ENCODE data around the gene NSF. TPM values are rescaled to one million over a fixed set of nuclear protein-coding genes. Genes with fewer than 3 reads are reported as not detected.

Gene NSF
- total and polyA plus RNA-seq, 3 donors from 2014 or later, result 31.5 to 42.9 (median 37.4) TPM

DNA sequence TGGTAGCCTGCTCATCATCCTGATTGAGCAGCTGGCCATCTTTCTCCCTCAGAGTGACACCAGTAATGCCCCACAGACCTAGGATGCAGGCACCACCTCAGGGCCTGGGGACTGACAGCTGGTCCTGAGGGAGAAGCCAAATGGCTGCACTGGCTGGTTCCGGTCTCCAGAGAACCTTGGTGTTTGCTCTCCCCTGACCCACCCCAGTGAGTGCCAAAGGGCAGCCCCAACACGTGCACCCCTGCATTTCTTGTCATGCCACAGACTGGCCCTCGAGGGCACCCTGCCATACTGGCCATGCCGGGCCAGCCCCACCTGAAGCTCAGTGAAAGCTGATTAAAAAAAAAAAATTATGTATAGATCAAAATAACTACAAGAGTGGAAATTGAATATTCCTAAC is 127.5 kb downstream of the NSF start:
- intact Hi-C loops (cut with DNase I; ENCODE audit: low total_unique reads), result no loop called here
- Histone ChIP-seq H3K27ac (no peak overlapping the region), H3K9me3 (no peaks in the 10 kb centered on the region), H3K4me1 (no peaks in the 10 kb centered on the region), H3K36me3 (ENCODE audit: low read depth, missing control alignments) (no peaks in the 10 kb centered on the region), H3K27me3 (no peaks in the 10 kb centered on the region), H3K4me3 (no peak overlapping the region)
- no peak for DNase-seq
- 94 to 100% methylated on average over 3 to 4 of the region's 4 CpGs for WGBS, 2 donors
- TF ChIP-seq POLR2A (IDR thresholded peaks at IDR 0.05), result no peak
- TF ChIP-seq, protein P1, sequence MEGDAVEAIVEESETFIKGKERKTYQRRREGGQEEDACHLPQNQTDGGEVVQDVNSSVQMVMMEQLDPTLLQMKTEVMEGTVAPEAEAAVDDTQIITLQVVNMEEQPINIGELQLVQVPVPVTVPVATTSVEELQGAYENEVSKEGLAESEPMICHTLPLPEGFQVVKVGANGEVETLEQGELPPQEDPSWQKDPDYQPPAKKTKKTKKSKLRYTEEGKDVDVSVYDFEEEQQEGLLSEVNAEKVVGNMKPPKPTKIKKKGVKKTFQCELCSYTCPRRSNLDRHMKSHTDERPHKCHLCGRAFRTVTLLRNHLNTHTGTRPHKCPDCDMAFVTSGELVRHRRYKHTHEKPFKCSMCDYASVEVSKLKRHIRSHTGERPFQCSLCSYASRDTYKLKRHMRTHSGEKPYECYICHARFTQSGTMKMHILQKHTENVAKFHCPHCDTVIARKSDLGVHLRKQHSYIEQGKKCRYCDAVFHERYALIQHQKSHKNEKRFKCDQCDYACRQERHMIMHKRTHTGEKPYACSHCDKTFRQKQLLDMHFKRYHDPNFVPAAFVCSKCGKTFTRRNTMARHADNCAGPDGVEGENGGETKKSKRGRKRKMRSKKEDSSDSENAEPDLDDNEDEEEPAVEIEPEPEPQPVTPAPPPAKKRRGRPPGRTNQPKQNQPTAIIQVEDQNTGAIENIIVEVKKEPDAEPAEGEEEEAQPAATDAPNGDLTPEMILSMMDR (IDR thresholded peaks at IDR 0.05), result no peak

DNA sequence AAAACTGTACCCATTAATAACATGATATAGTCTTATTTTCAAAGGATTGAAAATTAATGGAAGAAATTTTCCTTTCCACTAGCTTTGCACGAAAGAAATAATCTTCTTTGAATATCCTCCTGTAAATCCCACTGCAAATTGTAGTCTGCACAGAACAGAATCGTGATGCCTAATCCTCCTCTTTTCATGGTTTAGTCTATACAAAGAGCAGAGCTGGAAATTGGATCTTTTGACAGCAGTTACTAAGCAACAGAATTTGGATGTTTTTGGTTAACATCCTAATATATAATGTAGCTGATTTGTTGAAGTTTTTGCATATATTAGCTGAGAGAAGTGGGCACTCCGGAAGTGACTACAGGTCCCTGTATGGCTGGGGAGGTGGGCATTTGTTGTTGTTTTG is 129.4 kb downstream of the NSF start:
- Histone ChIP-seq H3K36me3 (ENCODE audit: low read depth, missing control alignments) (no peaks in the 10 kb centered on the region), H3K4me1 (no peaks in the 10 kb centered on the region), H3K9me3 (no peaks in the 10 kb centered on the region), H3K27ac (no peak overlapping the region), H3K27me3 (no peaks in the 10 kb centered on the region), H3K4me3 (no peak overlapping the region)
- DNase-seq, result no peak
- intact Hi-C loops (cut with DNase I; ENCODE audit: low total_unique reads), result no loop called here
- 60 to 67% methylated on average over 3 of the region's 3 CpGs for WGBS, 2 donors
- TF ChIP-seq, protein P1 (IDR thresholded peaks at IDR 0.05), result no peak
- TF ChIP-seq POLR2A (IDR thresholded peaks at IDR 0.05), result no peak

DNA sequence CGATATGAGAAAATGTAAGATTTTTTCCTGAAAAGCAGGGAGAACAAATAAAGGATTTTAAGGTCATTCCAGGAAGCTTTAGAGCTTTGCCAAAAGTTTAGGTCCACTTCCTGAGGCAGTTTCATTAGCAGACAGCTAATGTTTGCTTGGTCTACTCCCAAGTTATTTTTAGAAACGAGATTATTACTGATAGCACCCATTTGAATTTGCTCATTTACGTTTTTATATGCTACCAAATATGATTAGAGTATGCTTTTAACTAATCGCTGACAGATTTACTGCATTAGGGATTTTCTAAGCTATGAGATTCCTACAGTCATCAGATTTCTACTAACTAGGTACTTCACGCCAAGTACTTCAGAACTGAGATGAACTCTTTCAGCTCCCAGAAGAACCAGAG is 129.9 kb downstream of the NSF start:
- 36 to 51% methylated on average over 5 of the region's 5 CpGs for WGBS, 2 donors
- no peaks in the 10 kb centered on the region for H3K27me3 ChIP-seq
- H3K4me1 ChIP-seq, result no peaks in the 10 kb centered on the region
- H3K36me3 ChIP-seq (ENCODE audit: low read depth, missing control alignments), result no peaks in the 10 kb centered on the region
- DNase-seq, result no peak
- no peak for TF ChIP-seq POLR2A (IDR thresholded peaks at IDR 0.05)
- TF ChIP-seq, protein P1 (IDR thresholded peaks at IDR 0.05), result no peak
- no peak overlapping the region for H3K27ac ChIP-seq
- intact Hi-C loops (cut with DNase I; ENCODE audit: low total_unique reads), result no loop called here
- no peak overlapping the region for H3K4me3 ChIP-seq
- no peaks in the 10 kb centered on the region for H3K9me3 ChIP-seq

DNA sequence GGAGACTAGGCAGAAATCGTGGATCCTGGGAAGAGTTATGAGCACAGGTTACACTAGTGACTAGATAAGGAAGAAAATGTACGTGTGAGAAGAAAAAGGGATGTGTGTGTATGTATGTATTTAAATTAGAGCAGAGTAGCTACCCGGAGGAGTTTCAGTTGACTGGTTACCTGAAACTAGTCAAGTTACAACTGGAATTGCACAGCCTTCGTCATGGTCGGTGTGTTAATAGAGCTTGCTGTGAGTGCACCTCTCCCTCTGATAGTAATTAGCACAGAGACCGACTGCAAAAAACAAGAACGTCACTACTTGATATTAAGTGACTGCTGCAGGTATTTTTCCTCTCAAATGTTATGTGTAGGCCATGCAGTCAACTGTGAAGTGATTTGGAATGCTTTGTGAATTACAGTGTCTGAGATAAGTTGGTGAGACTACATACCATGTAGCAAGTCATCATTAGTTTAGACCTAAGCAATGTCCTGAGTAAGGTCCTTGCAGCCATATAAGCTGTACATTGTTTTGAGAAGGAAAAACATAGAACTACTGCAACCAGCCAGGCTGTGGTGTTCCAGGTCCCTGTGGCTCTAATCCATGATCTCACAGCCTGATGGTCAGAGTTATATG is 132.3 kb downstream of the NSF start:
- intact Hi-C loops (cut with DNase I; ENCODE audit: low total_unique reads), result no loop called here
- no peak overlapping the region for H3K27ac ChIP-seq
- H3K36me3 ChIP-seq (ENCODE audit: low read depth, missing control alignments), result no peaks in the 10 kb centered on the region
- no peaks in the 10 kb centered on the region for H3K9me3 ChIP-seq
- H3K4me3 ChIP-seq, result no peak overlapping the region
- 64 to 65% methylated on average over 7 of the region's 7 CpGs for WGBS, 2 donors
- no peak for TF ChIP-seq POLR2A (IDR thresholded peaks at IDR 0.05)
- TF ChIP-seq, protein P1 (IDR thresholded peaks at IDR 0.05), result no peak
- H3K4me1 ChIP-seq, result no peaks in the 10 kb centered on the region
- no peaks in the 10 kb centered on the region for H3K27me3 ChIP-seq
- no peak for DNase-seq

DNA sequence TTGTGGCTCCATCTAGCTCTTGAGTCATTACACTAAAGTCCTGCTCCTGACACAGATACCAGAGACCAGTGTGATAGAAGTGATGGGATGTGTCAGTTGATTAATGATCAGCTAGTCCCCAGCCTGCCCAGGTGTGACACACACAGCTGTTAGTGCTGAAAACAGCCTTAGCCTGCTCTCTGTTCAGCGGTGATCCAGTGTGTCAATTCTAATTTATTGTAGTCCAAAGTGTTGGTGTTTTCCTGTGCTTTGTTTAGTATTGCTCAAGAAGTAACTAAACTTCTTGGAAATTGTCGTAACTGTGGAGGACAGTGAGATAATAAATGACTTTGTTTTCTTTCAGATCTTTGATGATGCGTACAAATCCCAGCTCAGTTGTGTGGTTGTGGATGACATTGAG is 135.7 kb downstream of the NSF start:
- H3K27ac ChIP-seq, result no peak overlapping the region
- H3K27me3 ChIP-seq, result no peaks in the 10 kb centered on the region
- TF ChIP-seq, protein P1 (IDR thresholded peaks at IDR 0.05), result no peak
- TF ChIP-seq POLR2A (IDR thresholded peaks at IDR 0.05), result no peak
- no peak for DNase-seq
- intact Hi-C loops (cut with DNase I; ENCODE audit: low total_unique reads), result no loop called here
- no peaks in the 10 kb centered on the region for H3K4me1 ChIP-seq
- no peaks in the 10 kb centered on the region for H3K9me3 ChIP-seq
- H3K36me3 ChIP-seq (ENCODE audit: low read depth, missing control alignments), result no peaks in the 10 kb centered on the region
- H3K4me3 ChIP-seq, result no peak overlapping the region
- 90 to 91% methylated on average over 3 of the region's 3 CpGs for WGBS, 2 donors

Data from testis (tissue), 3 donors.